Uterus (tissue), 4 donors: ENCODE data around the gene HUS1B. TPM values are rescaled to one million over a fixed set of nuclear protein-coding genes. Genes with fewer than 3 reads are reported as not detected.

Experiments
- DNase-seq, 2 donors: peaks; one replicate each; pipeline ENCODE4 v3.0.0-alpha.2; 2019 to 2020
- H3K27ac ChIP-seq, 2 donors: fragments of 200-600 bp; sonication (generic); 1 replicate in 1 of 2; 2 replicates in 1 of 2; pipeline ENCODE4 v1.5.1; 2016 to 2018
- H3K27me3 ChIP-seq, 2 donors: fragments of 200-600 bp; sonication (generic); one replicate each; pipeline ENCODE4 v1.5.1; 2018 to 2019; ENCODE audit warnings: control low read depth in 1 of 2
- H3K36me3 ChIP-seq, 2 donors: fragments of 200-600 bp; sonication (generic); one replicate each; pipeline ENCODE4 v1.5.1; 2019; ENCODE audit warnings: control low read depth in 1 of 2
- H3K4me1 ChIP-seq, 2 donors: fragments of 200-600 bp; sonication (generic); one replicate each; pipeline ENCODE4 v1.5.1; 2018 to 2019; ENCODE audit warnings: control low read depth in 1 of 2
- H3K4me3 ChIP-seq, 2 donors: fragments of 200-600 bp; sonication (generic); 1 replicate in 1 of 2; 2 replicates in 1 of 2; pipeline ENCODE4 v1.5.1; 2018 to 2019; ENCODE audit warnings: mild to moderate bottlenecking in 1 of 2
- H3K9me3 ChIP-seq, 2 donors: fragments of 200-600 bp; sonication (generic); one replicate each; pipeline ENCODE4 v1.5.1; 2019; ENCODE audit warnings: control low read depth in 1 of 2
- CTCF ChIP-seq, 4 experiments: fragments of 200-600 bp in 2 of 4; fragments of 450-650 bp in 2 of 4; sonication (generic) in 2 of 4; IDR thresholded peaks; one replicate each; pipeline ENCODE4 v1.5.1; 2016 to 2019; ENCODE audit warnings: antibody characterized with exemption in 4 of 4, mild to moderate bottlenecking in 2 of 4, moderate library complexity in 1 of 4
- POLR2A ChIP-seq, 2 donors: fragments of 450-650 bp; IDR thresholded peaks; one replicate each; pipeline ENCODE4 v1.6.1; 2016; ENCODE audit warnings: antibody characterized with exemption in 2 of 2, mild to moderate bottlenecking in 1 of 2, moderate library complexity in 1 of 2
- intact Hi-C: fragments of 100-400 bp; cut with DNase I; formaldehyde crosslinking; loops from one replicate; pipeline ENCODE4 v1.15.1; 2023; ENCODE audit warnings: low total_unique reads
- total RNA-seq, 4 donors: library from RNA; depleted of rRNA in 3 of 4; stranded (reverse); fragments of >200 nt in 3 of 4; gene quantifications; one replicate each; pipeline versions ENCODE4 v1.1.0 to v1.2.4, GENCODE V29; 2014 to 2023
- donor health status: DM: yes; HTN: yes; CAD: no.

Gene HUS1B
- 1 to 10 TPM in 3 of 4 donors, not detected in 1; 1.5 to 2.8 (median 2.8) TPM for total RNA-seq

GRCh38 chr6:656460-657252 lies at the start of gene HUS1B:
TSS of gene HUS1B (minus strand) at chr6:657100. CDS start at chr6:656944, 156 bp downstream.
- H3K4me3 ChIP-seq, result no peak within 1 kb of the TSS
- no peaks in the 10 kb centered on the region for H3K4me1 ChIP-seq
- intact Hi-C loops, result no loop called here
- no peaks in the 10 kb centered on the region for H3K9me3 ChIP-seq
- TF ChIP-seq CTCF (IDR thresholded peaks at IDR 0.05) (no peak), POLR2A (IDR thresholded peaks at IDR 0.05) (no peak)
- no peak within 1 kb of the TSS for H3K27ac ChIP-seq
- no peaks in the 10 kb centered on the region for H3K36me3 ChIP-seq
- no peak for DNase-seq
- no peaks in the 10 kb centered on the region for H3K27me3 ChIP-seq

- Histone ChIP-seq H3K4me3 (no peak overlapping the region), H3K27me3 (no peaks in the 10 kb centered on the region), H3K36me3 (no peaks in the 10 kb centered on the region), H3K27ac (no peak overlapping the region), H3K4me1 (no peaks in the 10 kb centered on the region), H3K9me3 (no peaks in the 10 kb centered on the region)
- TF ChIP-seq POLR2A (IDR thresholded peaks at IDR 0.05), result no peak
- TF ChIP-seq CTCF (IDR thresholded peaks at IDR 0.05), result no peak
- no peak for DNase-seq
- intact Hi-C loops, result no loop called here
Observed at GRCh38 chr6:706146-706545, 49.2 kb upstream of the HUS1B start.

- H3K27ac ChIP-seq, result no peak overlapping the region
- DNase-seq, result no peak
- no peak overlapping the region for H3K4me3 ChIP-seq
- TF ChIP-seq CTCF (IDR thresholded peaks at IDR 0.05) (no peak), POLR2A (IDR thresholded peaks at IDR 0.05) (no peak)
- H3K4me1 ChIP-seq, result no peaks in the 10 kb centered on the region
- H3K36me3 ChIP-seq, result no peaks in the 10 kb centered on the region
- no peaks in the 10 kb centered on the region for H3K27me3 ChIP-seq
- intact Hi-C loops, result no loop called here
- no peaks in the 10 kb centered on the region for H3K9me3 ChIP-seq
Observed at GRCh38 chr6:705047-705446, 48.1 kb upstream of the HUS1B start.

- no peak for DNase-seq
- Histone ChIP-seq H3K36me3 (no peaks in the 10 kb centered on the region), H3K27ac (no peak overlapping the region), H3K4me1 (no peaks in the 10 kb centered on the region), H3K4me3 (no peak overlapping the region), H3K27me3 (no peaks in the 10 kb centered on the region), H3K9me3 (no peaks in the 10 kb centered on the region)
- intact Hi-C loops, result no loop called here
- TF ChIP-seq CTCF (IDR thresholded peaks at IDR 0.05) (no peak), POLR2A (IDR thresholded peaks at IDR 0.05) (no peak)
Observed at GRCh38 chr6:704046-704445, 47.1 kb upstream of the HUS1B start.

GRCh38 chr6:703552-703951 lies 46.7 kb upstream of the HUS1B start:
- Histone ChIP-seq H3K27ac (no peak overlapping the region), H3K36me3 (no peaks in the 10 kb centered on the region), H3K4me1 (no peaks in the 10 kb centered on the region), H3K4me3 (no peak overlapping the region), H3K27me3 (no peaks in the 10 kb centered on the region), H3K9me3 (no peaks in the 10 kb centered on the region)
- TF ChIP-seq CTCF (IDR thresholded peaks at IDR 0.05), result no peak
- TF ChIP-seq POLR2A (IDR thresholded peaks at IDR 0.05), result no peak
- DNase-seq, result no peak
- intact Hi-C loops, result no loop called here
